ENCODE results near the gene ABCA6. TPM values are rescaled to one million over a fixed set of nuclear protein-coding genes. Genes with fewer than 3 reads are reported as not detected.
A peak's percentile ranks its signal among the peaks of the same experiment; 100 is the strongest.

ABCA6 gene
- total and polyA plus RNA-seq, 2 of the 13 experiments (the other 11 are each of a cell fraction or from before 2014, with no cell fraction given) = 0.05 to 0.11 TPM

GRCh38 chr17:69173118-69173517 lies 31.4 kb upstream of the ABCA6 start:
- no peaks in the 10 kb centered on the region for H3K27me3 ChIP-seq (ENCODE audit: control insufficient read depth in 1 of 2, insufficient read depth in 2 of 2, low read length in 2 of 2)
- H3K36me3 ChIP-seq (replicated peaks in 1 of 2; ENCODE audit: control insufficient read depth in 1 of 2, insufficient read depth in 2 of 2, low read length in 2 of 2) = no peaks in the 10 kb centered on the region
- H3K4me2 ChIP-seq (ENCODE audit: low read depth, low read length) = no peak overlapping the region
- no peaks in the 10 kb centered on the region for H3K9me3 ChIP-seq (ENCODE audit: low read length)
- intact Hi-C loops (cut with micrococcal nuclease; ENCODE audit: unreplicated experiment) (no loop called here), in situ Hi-C loops (cut with HindIII; ENCODE audit: extremely low pct_ligation_motif_present, low pct_unique_long_range_greater_than_20kb) (no loop called here)
- ChIA-PET POLR2A (no interaction called here), CTCF (ENCODE audit: low intra/inter-chr PET ratio, low total read pairs) (no interaction called here)
- no peak overlapping the region for H3K9ac ChIP-seq (ENCODE audit: insufficient read depth, low read depth, low read length)
- FAIRE-seq = no peak
- TF ChIP-seq ZNF557 (CRISPR knock-in tag; IDR thresholded peaks at IDR 0.05) (no peak), ZNF564 (CRISPR knock-in tag; IDR thresholded peaks at IDR 0.05) (no peak), MAFF (IDR thresholded peaks at IDR 0.05; ENCODE audit: low read depth, low read length) (peak; percentile 61; the same call in 1 of the 2 replicates), HIC2 (CRISPR knock-in tag; IDR thresholded peaks at IDR 0.05; ENCODE audit: low read depth) (no peak), BRCA1 (CRISPR knock-in tag; IDR thresholded peaks at IDR 0.05) (no peak), ZBTB8A (CRISPR knock-in tag; IDR thresholded peaks at IDR 0.05; ENCODE audit: borderline replicate concordance, low read depth) (no peak), MAFK (conservative IDR thresholded peaks at IDR 0.05 in 1 of 2, IDR thresholded peaks at IDR 0.05 in 1 of 2; ENCODE audit: low read length in 2 of 2) (peak in 1 of 2 experiments; percentile 76; a peak in 2 of 4 replicates)
- H3K4me1 ChIP-seq (ENCODE audit: insufficient read depth, low read length) = peaks cover 12% of the 10 kb centered on the region
- BruUV-seq (replicated peaks) = no TSS peak
- H3K79me2 ChIP-seq (ENCODE audit: insufficient read depth, low read length) = no peaks in the 10 kb centered on the region
- no peak for DNase-seq (ENCODE audit: low spot score)
- no peak overlapping the region for H3K4me3 ChIP-seq (replicated peaks in 1 of 3; ENCODE audit: insufficient read depth in 1 of 3, low read depth in 2 of 3, low read length in 3 of 3)
- no peak overlapping the region for H2AFZ ChIP-seq (ENCODE audit: low read length)
- no peaks in the 10 kb centered on the region for H4K20me1 ChIP-seq (ENCODE audit: insufficient read depth, low read length)
- WGBS (ENCODE audit: low lambda C conversion rate) = 46% methylated on average over 2 of the region's 2 CpGs
- ATAC-seq = no peak
- H3K27ac ChIP-seq (ENCODE audit: extremely low read length, insufficient read depth, low read length) = no peak overlapping the region

- DNase-seq (ENCODE audit: low spot score) (no peak), ATAC-seq (no peak), FAIRE-seq (no peak)
- no peak overlapping the region for H3K4me3 ChIP-seq (replicated peaks in 1 of 3; ENCODE audit: insufficient read depth in 1 of 3, low read depth in 2 of 3, low read length in 3 of 3)
- H4K20me1 ChIP-seq (ENCODE audit: insufficient read depth, low read length) = no peaks in the 10 kb centered on the region
- no peaks in the 10 kb centered on the region for H3K79me2 ChIP-seq (ENCODE audit: insufficient read depth, low read length)
- POLR2A ChIA-PET = no interaction called here
- H3K27ac ChIP-seq (ENCODE audit: extremely low read length, insufficient read depth, low read length) = no peak overlapping the region
- no peak overlapping the region for H3K9ac ChIP-seq (ENCODE audit: insufficient read depth, low read depth, low read length)
- H3K36me3 ChIP-seq (replicated peaks in 1 of 2; ENCODE audit: control insufficient read depth in 1 of 2, insufficient read depth in 2 of 2, low read length in 2 of 2) = no peaks in the 10 kb centered on the region
- no peak overlapping the region for H3K4me2 ChIP-seq (ENCODE audit: low read depth, low read length)
- TF ChIP-seq POLR2AphosphoS5 (IDR thresholded peaks at IDR 0.05; ENCODE audit: low read depth, low read length) = no peak
- TF ChIP-seq ZNF639 (CRISPR knock-in tag; conservative IDR thresholded peaks at IDR 0.05) = no peak
- no peak for TF ChIP-seq TEAD3 (CRISPR knock-in tag; optimal IDR thresholded peaks at IDR 0.05; ENCODE audit: borderline replicate concordance)
- no peak for TF ChIP-seq MIXL1 (CRISPR knock-in tag; IDR thresholded peaks at IDR 0.05)
- no peak for TF ChIP-seq BRCA1 (CRISPR knock-in tag; IDR thresholded peaks at IDR 0.05)
- no peak for TF ChIP-seq ZBTB3 (CRISPR knock-in tag; IDR thresholded peaks at IDR 0.05; ENCODE audit: borderline replicate concordance, low read depth)
- no peak for TF ChIP-seq ZSCAN31 (CRISPR knock-in tag; IDR thresholded peaks at IDR 0.05; ENCODE audit: low read depth)
- no peak for TF ChIP-seq RARG (CRISPR knock-in tag; IDR thresholded peaks at IDR 0.05; ENCODE audit: low read depth)
- TF ChIP-seq ZNF382 (CRISPR knock-in tag; IDR thresholded peaks at IDR 0.05; ENCODE audit: borderline replicate concordance) = no peak
- no peak for TF ChIP-seq DNMT1 (CRISPR knock-in tag; IDR thresholded peaks at IDR 0.05)
- intact Hi-C loops (cut with micrococcal nuclease; ENCODE audit: unreplicated experiment) = no loop called here
- no peaks in the 10 kb centered on the region for H3K9me3 ChIP-seq (ENCODE audit: low read length)
- no peak overlapping the region for H2AFZ ChIP-seq (ENCODE audit: low read length)
- H3K27me3 ChIP-seq (ENCODE audit: control insufficient read depth in 1 of 2, insufficient read depth in 2 of 2, low read length in 2 of 2) = no peaks in the 10 kb centered on the region
- in situ Hi-C loops (cut with HindIII; ENCODE audit: extremely low pct_ligation_motif_present, low pct_unique_long_range_greater_than_20kb) = no loop called here
- BruUV-seq (replicated peaks) = no TSS peak
- CTCF ChIA-PET (ENCODE audit: low intra/inter-chr PET ratio, low total read pairs) = no interaction called here
- peaks cover 3% of the 10 kb centered on the region for H3K4me1 ChIP-seq (ENCODE audit: insufficient read depth, low read length)
Measured at GRCh38 chr17:69170377-69170776, 28.7 kb upstream of the ABCA6 start.

All from HepG2 (cell line).